ENCODE data around the gene ZNF385B. TPM values are rescaled to one million over a fixed set of nuclear protein-coding genes. Genes with fewer than 3 reads are reported as not detected.

Gene ZNF385B
- total and polyA plus RNA-seq, 10 of the 15 experiments (the other 5 are each of a cell fraction or from before 2014, with no cell fraction given): not detected

- TF ChIP-seq STAT3 (IDR thresholded peaks at IDR 0.05; ENCODE audit: low read depth, low read length) (no peak), SREBF1 (IDR thresholded peaks at IDR 0.05; ENCODE audit: low read length) (no peak), NFXL1 (IDR thresholded peaks at IDR 0.05; ENCODE audit: borderline replicate concordance) (no peak), EP300 (IDR thresholded peaks at IDR 0.05; ENCODE audit: borderline replicate concordance in 1 of 2, control insufficient read depth in 1 of 2, low read depth in 2 of 2, low read length in 2 of 2) (no peak)
These were observed 247.3 kb downstream of the ZNF385B start (continued) for GRCh38 chr2:179614121-179614520.

GRCh38 chr2:179613701-179614100 lies 247.7 kb downstream of the ZNF385B start:
- Histone ChIP-seq H3K27ac (ENCODE audit: control insufficient read depth, insufficient read depth) (no peak overlapping the region), H3K79me2 (ENCODE audit: control insufficient read depth, insufficient read depth, low read length) (no peaks in the 10 kb centered on the region), H4K20me1 (ENCODE audit: control insufficient read depth, insufficient read depth) (no peaks in the 10 kb centered on the region), H3K9ac (ENCODE audit: control insufficient read depth, insufficient read depth, low read length) (no peak overlapping the region), H3K4me3 (no peak overlapping the region), H2AFZ (ENCODE audit: control insufficient read depth, low read depth, low read length) (no peak overlapping the region), H3K27me3 (replicated peaks in 1 of 2; ENCODE audit: control insufficient read depth in 2 of 2, insufficient read depth in 2 of 2, low read length in 1 of 2) (no peaks in the 10 kb centered on the region), H3K4me2 (ENCODE audit: control insufficient read depth, insufficient read depth) (no peak overlapping the region), H3K9me3 (replicated peaks; ENCODE audit: control insufficient read depth, insufficient read depth, low read length) (no peaks in the 10 kb centered on the region), H3K4me1 (ENCODE audit: control insufficient read depth, insufficient read depth, low read length) (no peaks in the 10 kb centered on the region), H3K36me3 (ENCODE audit: control insufficient read depth in 2 of 2, insufficient read depth in 2 of 2, low read length in 1 of 2) (no peaks in the 10 kb centered on the region)
- in situ Hi-C loops (cut with MboI) (no loop called here), intact Hi-C loops (cut with micrococcal nuclease; ENCODE audit: unreplicated experiment) (no loop called here)
- no peak for TF ChIP-seq IRF4 (IDR thresholded peaks at IDR 0.05; ENCODE audit: low read depth, low read length)
- TF ChIP-seq MYC (IDR thresholded peaks at IDR 0.05; ENCODE audit: insufficient read depth, insufficient read length, insufficient replicate concordance, low read length, severe bottlenecking): no peak
- no peak for TF ChIP-seq NFXL1 (IDR thresholded peaks at IDR 0.05; ENCODE audit: borderline replicate concordance)
- TF ChIP-seq MTA3 (IDR thresholded peaks at IDR 0.05; ENCODE audit: borderline replicate concordance, low read length): no peak
- no peak for TF ChIP-seq IRF3 (IDR thresholded peaks at IDR 0.05)
- TF ChIP-seq IRF5 (IDR thresholded peaks at IDR 0.05; ENCODE audit: borderline replicate concordance): no peak
- no peak for TF ChIP-seq MAX (IDR thresholded peaks at IDR 0.05; ENCODE audit: low read depth, low read length)
- TF ChIP-seq RAD21 (IDR thresholded peaks at IDR 0.05; ENCODE audit: insufficient read depth, low read depth, low read length): no peak
- TF ChIP-seq ZBED1 (IDR thresholded peaks at IDR 0.05; ENCODE audit: borderline replicate concordance): no peak
- TF ChIP-seq CREM (IDR thresholded peaks at IDR 0.05; ENCODE audit: low read depth): no peak
- no peak for TF ChIP-seq BRCA1 (IDR thresholded peaks at IDR 0.05; ENCODE audit: low read depth, low read length)
- no peak for TF ChIP-seq SMARCA5 (IDR thresholded peaks at IDR 0.05)
- TF ChIP-seq WRNIP1 (IDR thresholded peaks at IDR 0.05; ENCODE audit: borderline replicate concordance, low read depth, low read length): no peak
- TF ChIP-seq RBBP5 (conservative IDR thresholded peaks at IDR 0.05): no peak
- no peak for TF ChIP-seq RUNX3 (IDR thresholded peaks at IDR 0.05; ENCODE audit: low read length)
- no peak for TF ChIP-seq CEBPZ (IDR thresholded peaks at IDR 0.05; ENCODE audit: low read depth, low read length)
- no peak for TF ChIP-seq CEBPB (IDR thresholded peaks at IDR 0.05; ENCODE audit: borderline replicate concordance in 1 of 2, low read depth in 2 of 2, low read length in 2 of 2)
- RAD21 ChIA-PET (ENCODE audit: unreplicated experiment): no interaction called here
- FAIRE-seq (no peak), ATAC-seq (no peak), DNase-seq (ENCODE audit: low read depth, low spot score) (no peak)
- POLR2A ChIA-PET: no interaction called here
- no TSS peak for BruUV-seq (replicated peaks)
- 18% methylated on average over 4 of the region's 4 CpGs for WGBS (ENCODE audit: insufficient coverage, insufficient replicate concordance, low lambda C conversion rate, missing lambda C conversion rate)
- SMC1A ChIA-PET (ENCODE audit: uncharacterized antibody, unreplicated experiment): no interaction called here
- CTCF ChIA-PET: no interaction called here
